ENCODE results near the gene GAA.
A peak's percentile ranks its signal among the peaks of the same experiment; 100 is the strongest.

The GAA gene

GRCh38 chr17:80101011-80101945 is at the start of gene GAA:
TSS of gene GAA (plus strand) at chr17:80101581. CDS start at chr17:80104587, 3,006 bp downstream.
- peak; percentile 98 for DNase-seq (ENCODE audit: low spot score)

DNA sequence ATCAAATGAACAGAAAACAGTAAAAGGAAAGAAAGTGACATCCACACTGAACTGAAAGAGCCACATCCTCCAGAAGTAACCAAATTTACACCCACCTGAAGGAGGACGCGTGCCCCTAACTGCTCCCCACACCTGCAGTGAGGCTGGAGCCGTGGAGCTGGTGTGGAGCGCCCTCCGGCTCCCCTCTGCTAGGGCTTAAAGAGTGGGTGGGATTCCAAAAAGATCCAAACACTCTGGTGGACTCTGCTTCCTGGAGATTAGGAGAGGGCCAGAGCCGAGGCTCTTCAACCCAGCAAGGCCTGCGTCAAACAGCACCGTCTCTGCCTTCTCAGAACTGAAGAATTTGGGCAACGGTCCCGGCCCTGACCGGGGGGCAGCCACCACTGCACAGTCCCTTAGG is 49.7 kb upstream of the GAA start:
- DNase-seq (ENCODE audit: low spot score), result no peak

DNA sequence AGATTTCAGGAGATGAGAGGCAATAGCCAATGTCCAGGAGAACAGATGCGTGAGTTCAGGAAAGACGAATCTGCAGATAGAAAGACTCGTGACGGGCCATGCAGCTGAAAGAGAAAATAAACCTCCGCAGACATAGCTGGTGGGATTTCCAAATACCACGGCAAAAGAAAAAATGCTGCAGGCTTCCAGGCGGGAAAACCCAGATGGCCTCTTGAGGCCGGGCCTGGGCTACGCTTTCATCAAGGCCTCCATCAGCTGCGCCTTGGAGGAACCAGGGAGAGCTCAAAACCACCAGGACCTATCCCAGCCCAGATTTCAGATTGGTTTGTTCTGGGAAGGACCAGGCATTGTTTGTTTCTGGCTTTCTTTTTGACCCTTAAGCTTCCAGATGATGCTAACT is 48.3 kb upstream of the GAA start:
- DNase-seq (ENCODE audit: low spot score), result no peak

- no peak for DNase-seq (ENCODE audit: low spot score)
These were observed 45.8 kb upstream of the GAA start for GRCh38 chr17:80055597-80055996.

DNA sequence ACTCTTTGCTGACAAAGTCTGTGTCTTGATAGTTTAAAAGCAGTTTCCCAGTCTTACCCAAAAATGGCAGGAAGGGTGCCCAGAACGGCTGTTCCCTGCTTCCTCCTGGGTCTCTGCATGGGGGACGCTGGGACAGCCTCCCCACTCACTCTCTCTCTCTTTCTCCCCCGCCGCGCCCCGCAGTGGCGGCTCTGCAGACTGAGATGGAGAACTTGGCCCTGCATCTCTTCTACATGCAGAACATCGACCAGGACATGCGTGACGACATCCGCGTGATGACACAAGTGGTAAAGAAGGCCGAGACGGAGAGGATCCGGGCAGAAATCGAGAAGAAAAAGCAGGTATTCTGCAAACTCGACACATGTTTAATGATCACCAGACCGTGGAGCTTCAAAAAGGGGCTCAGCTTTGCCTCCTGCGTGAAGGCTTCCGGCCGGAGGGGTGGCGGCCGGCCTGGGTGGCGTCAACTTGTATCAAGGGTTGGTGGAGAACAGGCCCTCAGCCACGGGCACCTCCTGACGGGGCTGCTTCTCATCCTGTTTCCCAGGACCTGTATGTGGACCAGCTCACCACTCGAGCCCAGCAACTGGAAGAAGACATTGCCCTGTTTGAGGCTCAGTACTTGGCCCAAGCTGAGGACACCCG is 42.9 kb upstream of the GAA start:
- no peak for DNase-seq (ENCODE audit: low spot score)

GRCh38 chr17:80060644-80061043 is 40.7 kb upstream of the GAA start:
- no peak for DNase-seq (ENCODE audit: low spot score)

DNA sequence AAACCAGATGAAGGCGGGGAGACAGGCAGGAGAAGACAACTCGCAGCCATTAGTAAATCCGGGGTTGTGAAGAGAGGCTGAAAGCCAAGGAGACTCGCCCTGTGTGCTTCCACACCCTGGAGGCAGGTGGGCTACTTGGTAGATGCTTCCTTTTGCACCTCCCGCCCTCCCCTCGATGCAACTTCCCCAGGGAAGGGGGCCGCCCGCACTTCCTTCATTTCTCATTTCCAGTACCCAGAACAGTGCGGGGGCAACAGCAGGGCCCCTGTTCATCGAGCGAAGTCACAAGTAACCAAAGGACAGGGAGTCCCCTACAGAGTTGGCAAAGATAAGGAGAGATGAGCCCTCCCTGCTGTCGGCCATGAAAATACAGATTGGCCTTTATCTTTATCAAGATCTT is 40.0 kb upstream of the GAA start:
- DNase-seq (ENCODE audit: low spot score), result no peak

- DNase-seq (ENCODE audit: low spot score), result no peak
These were observed 37.4 kb upstream of the GAA start for GRCh38 chr17:80063830-80064585.

- DNase-seq (ENCODE audit: low spot score), result no peak
These were observed 36.7 kb upstream of the GAA start for GRCh38 chr17:80064696-80065095.

DNA sequence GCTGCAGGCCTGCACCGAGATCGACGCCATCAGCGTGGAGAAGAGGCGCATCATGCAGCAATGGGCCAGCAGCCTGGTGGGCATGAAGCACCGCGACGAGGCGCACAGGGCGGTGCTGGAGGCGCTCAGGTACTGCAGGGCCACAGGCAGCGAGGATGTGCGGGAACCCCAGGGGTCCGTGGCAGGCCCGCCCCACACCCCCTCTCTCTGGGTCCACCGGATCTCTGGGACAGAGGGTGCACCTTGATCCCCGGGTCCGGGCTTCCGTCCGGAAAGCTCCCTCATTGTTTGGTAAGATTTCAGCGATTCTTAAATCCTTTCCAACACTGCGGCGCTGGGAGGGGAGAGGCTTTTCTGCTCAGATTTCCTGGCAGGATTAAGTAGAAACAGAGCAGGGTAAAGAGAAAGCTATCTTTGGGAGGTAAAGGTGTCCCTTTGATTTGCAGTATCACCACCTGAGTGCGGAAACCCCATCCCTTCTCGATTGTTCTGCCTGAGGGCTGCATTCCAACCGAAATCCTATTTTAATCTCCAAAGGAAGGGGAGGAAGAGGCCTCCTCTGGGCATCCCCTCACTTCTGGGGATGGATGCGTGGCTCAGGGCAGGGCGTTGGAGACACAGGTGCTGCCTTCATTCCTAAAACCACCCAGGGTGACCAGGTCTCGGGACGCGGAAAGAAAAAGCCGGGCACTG is 35.8 kb upstream of the GAA start:
- no peak for DNase-seq (ENCODE audit: low spot score)

DNA sequence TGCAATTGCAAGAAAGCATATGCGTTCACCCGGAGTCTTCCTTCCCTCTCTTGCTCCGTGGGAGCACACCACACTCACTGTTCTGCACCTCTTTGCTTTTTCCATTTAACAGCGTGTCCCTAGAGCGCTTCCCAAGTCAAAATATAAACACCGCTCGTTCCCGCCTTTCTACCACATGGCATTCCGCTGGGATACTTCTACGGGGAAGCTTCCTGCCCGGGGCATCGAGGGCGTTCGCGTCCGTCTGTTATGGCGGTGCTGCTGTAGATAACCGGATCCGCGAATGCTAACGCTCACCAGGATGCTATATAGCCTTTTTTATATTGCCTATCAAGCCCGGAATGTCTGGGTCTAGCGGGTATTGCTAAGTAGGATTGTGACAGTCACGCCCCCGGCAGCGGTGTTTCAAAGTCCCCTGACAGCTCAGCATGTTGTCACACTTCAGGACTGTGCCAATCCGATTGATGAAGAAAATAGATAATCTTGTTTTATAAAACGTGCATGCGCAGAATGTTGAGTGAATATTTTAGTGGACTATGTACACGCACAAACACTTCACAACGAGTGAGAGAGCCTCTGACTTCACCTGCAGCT is 33.9 kb upstream of the GAA start:
- DNase-seq (ENCODE audit: low spot score), result no peak

DNA sequence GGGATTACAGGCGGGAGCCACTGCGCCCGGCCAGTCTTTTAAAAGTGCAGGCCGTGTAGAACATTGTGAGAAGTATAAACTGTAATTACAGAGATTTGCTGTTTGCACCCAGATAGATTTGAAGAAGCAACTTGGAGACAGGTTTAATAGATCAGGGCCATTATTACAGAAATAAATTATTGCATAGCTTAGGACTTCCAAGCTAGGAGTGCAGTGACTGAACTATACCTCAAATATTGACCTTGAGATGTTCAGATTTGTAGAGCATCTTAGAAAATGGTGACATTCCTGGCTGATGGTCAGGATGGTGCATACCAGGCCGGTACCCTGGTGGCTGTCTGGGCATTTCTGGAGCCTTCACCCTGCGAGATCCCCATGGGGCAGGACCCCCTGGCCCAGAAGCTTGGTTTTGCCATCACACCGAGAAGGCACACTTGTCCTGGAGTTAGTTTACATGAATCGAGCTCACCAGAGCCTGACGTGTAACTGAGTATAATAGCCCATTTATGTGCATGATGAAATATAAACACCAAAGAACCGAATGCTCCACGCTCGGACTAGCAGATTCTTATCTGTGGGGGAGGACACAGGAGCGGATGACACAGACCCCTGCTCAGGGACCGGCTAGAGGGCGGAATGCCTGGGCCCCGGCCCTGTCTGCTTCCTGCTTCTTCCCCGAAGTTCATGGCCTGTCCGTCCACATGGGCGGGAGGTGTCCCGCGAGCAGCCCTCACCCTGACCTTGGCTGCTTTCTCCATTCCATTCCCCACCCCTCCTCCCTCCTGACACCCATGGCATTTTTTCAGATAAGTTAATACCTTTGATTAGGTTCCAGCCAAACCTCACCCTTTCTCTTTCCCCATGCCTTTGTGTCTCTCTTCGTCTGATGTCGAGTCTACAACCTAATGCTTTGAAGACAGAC is 32.8 kb upstream of the GAA start:
- DNase-seq (ENCODE audit: low spot score), result no peak

DNA sequence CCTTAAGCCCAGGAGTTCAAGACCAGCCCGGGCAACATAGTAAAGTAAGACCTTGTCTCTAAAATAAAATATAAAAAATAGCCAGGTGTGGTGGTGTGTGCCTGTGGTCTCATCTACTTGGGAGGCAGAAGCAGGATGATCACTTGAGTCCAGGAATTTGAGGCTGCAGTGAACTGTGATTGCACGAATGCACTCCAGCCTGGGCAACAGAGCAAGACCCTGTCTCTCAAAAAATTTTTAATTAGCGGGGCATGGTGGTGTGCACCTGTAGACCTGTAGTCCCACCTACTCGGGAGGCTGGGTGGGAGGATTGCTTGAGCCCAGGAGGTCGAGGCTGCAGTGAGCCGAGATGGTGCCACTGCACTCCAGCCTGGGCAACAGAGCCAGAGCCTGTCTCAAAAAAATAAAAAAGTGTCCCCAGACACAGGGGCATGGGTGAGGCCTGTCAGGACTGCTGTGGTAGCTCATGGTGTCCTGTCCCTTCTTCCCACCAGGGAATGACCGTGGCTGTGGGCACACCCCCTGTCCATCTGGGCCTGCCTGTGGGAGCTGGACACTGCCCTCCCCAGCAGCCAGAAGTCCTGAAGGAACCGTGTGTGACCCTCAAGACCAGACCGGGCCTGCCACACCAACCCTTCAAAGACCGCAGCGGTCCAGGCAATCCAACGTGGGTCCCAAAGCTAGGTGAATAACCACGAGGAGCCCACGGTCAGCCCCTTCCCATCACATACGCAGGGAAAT is 30.8 kb upstream of the GAA start:
- no peak for DNase-seq (ENCODE audit: low spot score)

- no peak for DNase-seq (ENCODE audit: low spot score)
These were observed 30.1 kb upstream of the GAA start for GRCh38 chr17:80071116-80071841.

GRCh38 chr17:80072410-80072809 is 29.0 kb upstream of the GAA start:
- no peak for DNase-seq (ENCODE audit: low spot score)

DNA sequence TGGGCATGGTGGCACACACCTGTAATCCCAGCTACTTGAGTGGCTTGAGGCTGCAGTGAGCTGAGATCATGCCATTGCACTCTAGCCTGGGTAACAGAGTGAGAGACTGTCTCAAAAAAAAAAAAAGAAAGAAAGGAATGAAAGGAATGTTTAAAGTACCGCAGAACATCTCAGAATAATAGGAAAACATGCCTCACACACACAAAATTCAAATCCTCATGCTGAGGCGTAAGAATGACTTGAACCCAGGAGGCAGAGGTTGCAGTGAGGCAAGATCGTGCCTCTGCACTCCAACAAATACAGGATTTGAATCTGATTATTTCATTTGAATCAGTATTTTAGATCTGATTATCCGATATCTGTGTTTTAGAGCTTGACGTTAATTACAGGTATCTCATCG is 21.3 kb upstream of the GAA start:
- no peak for DNase-seq (ENCODE audit: low spot score)

DNA sequence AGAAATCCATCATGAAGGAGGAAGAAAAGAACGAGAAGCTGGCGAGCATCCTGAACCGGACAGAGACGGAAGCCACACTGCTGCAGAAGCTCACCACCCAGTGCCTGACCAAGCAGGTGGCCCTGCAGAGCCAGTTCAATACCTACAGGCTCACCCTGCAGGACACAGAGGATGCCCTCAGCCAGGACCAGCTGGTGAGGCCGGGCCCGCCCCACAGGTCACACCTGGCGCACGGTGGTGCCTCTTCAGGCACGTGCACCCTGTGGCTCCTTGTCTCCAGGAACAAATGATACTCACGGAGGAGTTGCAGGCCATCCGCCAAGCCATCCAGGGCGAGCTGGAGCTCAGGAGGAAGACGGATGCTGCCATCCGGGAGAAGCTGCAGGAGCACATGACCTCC is 19.8 kb upstream of the GAA start:
- no peak for DNase-seq (ENCODE audit: low spot score)

DNA sequence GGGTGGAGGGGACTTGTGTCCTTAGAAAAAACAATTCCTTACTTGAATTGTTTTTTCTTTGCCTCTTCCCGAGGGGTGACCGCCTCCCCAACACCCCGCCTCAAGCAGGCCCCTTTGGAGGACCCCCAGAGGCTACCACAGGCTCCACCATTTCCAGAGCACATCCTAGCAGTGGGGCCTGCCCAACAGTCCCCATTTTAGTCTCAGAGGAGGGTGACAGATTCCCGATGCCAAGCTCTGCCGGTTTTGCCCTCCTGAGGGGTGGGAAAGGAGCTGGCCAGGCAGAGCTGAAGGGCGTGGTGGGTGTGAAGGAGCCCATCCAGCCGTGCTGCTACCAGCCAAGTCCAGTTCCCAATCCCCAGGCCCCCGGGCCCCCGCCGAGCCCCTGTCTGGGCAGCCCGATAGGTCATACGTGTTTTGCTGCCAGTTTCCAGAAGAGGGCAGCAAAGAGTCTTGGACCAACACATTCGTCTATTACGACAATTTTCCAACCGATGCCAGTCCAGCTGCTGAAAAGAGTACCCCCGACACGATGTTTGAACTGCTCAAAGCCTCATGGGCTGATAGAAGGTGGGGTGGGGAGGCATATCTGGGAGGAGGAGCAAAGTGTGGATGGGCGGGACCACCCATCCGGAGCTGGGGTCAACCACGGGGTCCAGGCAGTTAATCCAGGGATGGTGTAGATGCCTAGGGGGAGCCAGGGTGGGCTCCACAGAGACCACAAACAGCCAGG is 18.8 kb upstream of the GAA start:
- peak; percentile 85 for DNase-seq (ENCODE audit: low spot score)

Measured in HuH-7.5 (cell line).